GM23338 (cell line): Measurements from ENCODE around the gene FAM118B. TPM values are rescaled to one million over a fixed set of nuclear protein-coding genes. Genes with fewer than 3 reads are reported as not detected.

Experiments
- ATAC-seq: fragments of 200-7000 bp; cut with Tn5 transposase; 3 replicates; pipeline ENCODE4 v1.9.1; 2020
- DNase-seq: peaks from one replicate; pipeline ENCODE4 v3.0.0-alpha.2; 2015; ENCODE audit warnings: low spot score
- H2AFZ ChIP-seq: fragments of 200-600 bp; sonication (generic); 2 replicates; pipeline ENCODE4 v1.8.0; 2016; ENCODE audit warnings: antibody characterized with exemption, mild to moderate bottlenecking, moderate library complexity
- H3F3A ChIP-seq: fragments of 200-600 bp; sonication (generic); replicated peaks from 2 replicates; pipeline ENCODE4 v1.8.0; 2017; ENCODE audit warnings: antibody characterized with exemption, mixed run types, low read depth
- H3K27ac ChIP-seq: fragments of 200-600 bp; sonication (generic); 2 replicates; pipeline ENCODE4 v1.6.1; 2016; ENCODE audit warnings: low read depth
- H3K27me3 ChIP-seq: fragments of 200-600 bp; sonication (generic); 2 replicates; pipeline ENCODE4 v1.8.0; 2016; ENCODE audit warnings: mild to moderate bottlenecking, mixed run types, moderate library complexity; ENCODE audit not compliant: insufficient read depth
- H3K36me3 ChIP-seq: fragments of 200-600 bp; sonication (generic); 2 replicates; pipeline ENCODE4 v1.8.0; 2016; ENCODE audit warnings: mild to moderate bottlenecking; ENCODE audit not compliant: insufficient read depth
- H3K4me1 ChIP-seq: fragments of 200-600 bp; sonication (generic); 2 replicates; pipeline ENCODE4 v1.8.0; 2016; ENCODE audit warnings: mild to moderate bottlenecking, moderate library complexity; ENCODE audit not compliant: insufficient read depth
- H3K4me2 ChIP-seq: fragments of 200-600 bp; sonication (generic); 2 replicates; pipeline ENCODE4 v1.7.1; 2017; ENCODE audit warnings: mixed run types
- H3K4me3 ChIP-seq: fragments of 200-600 bp; sonication (generic); 2 replicates; pipeline ENCODE4 v1.6.1; 2016; ENCODE audit warnings: mixed run types
- H3K79me2 ChIP-seq: fragments of 200-600 bp; sonication (generic); replicated peaks from 2 replicates; pipeline ENCODE4 v1.8.0; 2017; ENCODE audit warnings: mild to moderate bottlenecking; ENCODE audit not compliant: insufficient read depth
- H3K9me2 ChIP-seq: fragments of 200-600 bp; sonication (generic); 2 replicates; pipeline ENCODE4 v1.8.0; 2017; ENCODE audit not compliant: insufficient read depth
- H4K20me1 ChIP-seq: fragments of 200-600 bp; sonication (generic); replicated peaks from 2 replicates; pipeline ENCODE4 v1.8.0; 2017; ENCODE audit warnings: mild to moderate bottlenecking; ENCODE audit not compliant: insufficient read depth
- H3K27ac Mint-ChIP-seq: 2 replicates; pipeline ENCODE4 v1.8.0; 2020; ENCODE audit warnings: inconsistent platforms, mild to moderate bottlenecking, moderate library complexity, mixed read lengths
- H3K27me3 Mint-ChIP-seq: 3 replicates; pipeline ENCODE4 v1.8.0; 2022; ENCODE audit warnings: low read depth, mild to moderate bottlenecking, moderate library complexity, mixed read lengths, inconsistent platforms; ENCODE audit not compliant: insufficient read depth, poor library complexity
- H3K36me3 Mint-ChIP-seq: 3 replicates; pipeline ENCODE4 v1.8.0; 2021; ENCODE audit warnings: low read depth, mild to moderate bottlenecking, inconsistent platforms, moderate library complexity, mixed read lengths
- H3K4me1 Mint-ChIP-seq: 3 replicates; pipeline ENCODE4 v1.8.0; 2020; ENCODE audit warnings: mild to moderate bottlenecking, inconsistent platforms, mixed read lengths
- H3K4me3 Mint-ChIP-seq: 3 replicates; pipeline ENCODE4 v1.8.0; 2021; ENCODE audit warnings: moderate library complexity, mild to moderate bottlenecking, inconsistent platforms, mixed read lengths
- H3K9me3 Mint-ChIP-seq: 3 replicates; pipeline ENCODE4 v1.8.0; 2020; ENCODE audit warnings: moderate library complexity, mild to moderate bottlenecking, inconsistent platforms, mixed read lengths
- CREB1 ChIP-seq: fragments of 250-450 bp; sonication (Bioruptor Pico); IDR thresholded peaks from 2 replicates; pipeline ENCODE4 v1.5.0; 2020; ENCODE audit warnings: low read depth, mild to moderate bottlenecking, moderate library complexity
- CTCF ChIP-seq, 2 experiments: fragments of 200-600 bp in 1 of 2; sonication (generic) in 1 of 2; conservative IDR thresholded peaks; 2 replicates each; pipeline versions ENCODE4 v1.5.1 to v1.6.1; 2016 to 2017; ENCODE audit warnings: antibody characterized with exemption in 2 of 2, low read depth in 2 of 2, mild to moderate bottlenecking in 2 of 2, moderate library complexity in 1 of 2
- ETS1 ChIP-seq: IDR thresholded peaks from 2 replicates; pipeline ENCODE4 v1.6.1; 2016; ENCODE audit warnings: antibody characterized with exemption
- EZH2phosphoT487 ChIP-seq: fragments of 200-600 bp; sonication (generic); IDR thresholded peaks from one replicate; pipeline ENCODE4 v1.8.1; 2018; ENCODE audit warnings: antibody characterized with exemption; ENCODE audit not compliant: unreplicated experiment
- NANOG ChIP-seq: IDR thresholded peaks from 2 replicates; pipeline ENCODE4 v1.6.1; 2016; ENCODE audit warnings: antibody characterized with exemption, borderline replicate concordance
- POLR2AphosphoS5 ChIP-seq: IDR thresholded peaks from 2 replicates; pipeline ENCODE4 v1.6.1; 2016; ENCODE audit warnings: antibody characterized with exemption, low read depth
- REST ChIP-seq: IDR thresholded peaks from one replicate; pipeline ENCODE4 v1.6.1; 2018; ENCODE audit warnings: antibody characterized with exemption; ENCODE audit not compliant: unreplicated experiment
- ZNF114 ChIP-seq: fragments of 250-450 bp; sonication (Bioruptor Pico); IDR thresholded peaks from 2 replicates; pipeline ENCODE4 v1.5.0; 2020; ENCODE audit warnings: mild to moderate bottlenecking, moderate library complexity
- ZNF331 ChIP-seq: fragments of 250-450 bp; sonication (Bioruptor Pico); IDR thresholded peaks from 2 replicates; pipeline ENCODE4 v1.5.0; 2020; ENCODE audit warnings: low read depth, mild to moderate bottlenecking, moderate library complexity
- polyA plus RNA-seq: library from polyadenylated mRNA; unstranded; fragments of >200 nt; fragmentation: Nextera tagmentation; extraction: Ambion mirVana; gene quantifications from 2 replicates; pipeline ENCODE4 v1.2.1, GENCODE V29; 2016
- total RNA-seq: library from RNA; depleted of rRNA; stranded (reverse); fragments of >200 nt; shearing (Covaris generic); gene quantifications from 2 replicates; pipeline ENCODE4 v1.2.3, GENCODE V29; 2014

Gene FAM118B
- total and polyA plus RNA-seq, 2 experiments from 2014 or later, result 33.7 to 43.4 TPM

GRCh38 chr11:126267650-126268049, 56.1 kb downstream of the FAM118B start (continued):
- no peak for TF ChIP-seq ETS1
- TF ChIP-seq CTCF (conservative IDR thresholded peaks at IDR 0.05; ENCODE audit: low read depth in 2 of 2), result no peak
- no peak for TF ChIP-seq NANOG
- TF ChIP-seq CREB1 (CRISPR knock-in tag), result no peak
- TF ChIP-seq POLR2AphosphoS5, result no peak
- no peak for TF ChIP-seq EZH2phosphoT487
- TF ChIP-seq REST, result no peak
- TF ChIP-seq ZNF114, result no peak

GRCh38 chr11:126268361-126268707, 56.8 kb downstream of the FAM118B start:
- peaks cover 9% of the 10 kb centered on the region; the same call in 1 of the 2 replicates for H3K4me1 ChIP-seq
- no peak overlapping the region; the same call in 1 of the 2 replicates for H2AFZ ChIP-seq
- peaks cover 38% of the 10 kb centered on the region for H3K79me2 ChIP-seq
- peak overlapping the region; percentile 82 for H3K4me2 ChIP-seq
- peaks cover 12% of the 10 kb centered on the region for H3K4me1 Mint-ChIP-seq
- no peaks in the 10 kb centered on the region for H3K27me3 ChIP-seq
- peak overlapping the region; percentile 99 for H3K27ac Mint-ChIP-seq
- H3K9me3 Mint-ChIP-seq, result no peaks in the 10 kb centered on the region
- H3K27me3 Mint-ChIP-seq, result peaks cover 13% of the 10 kb centered on the region
- peak; percentile 52 for ATAC-seq
- no peaks in the 10 kb centered on the region for H4K20me1 ChIP-seq
- peaks cover 27% of the 10 kb centered on the region; the same call in 1 of the 2 replicates for H3F3A ChIP-seq
- no peaks in the 10 kb centered on the region for H3K9me2 ChIP-seq
- peaks cover 31% of the 10 kb centered on the region for H3K36me3 ChIP-seq
- H3K36me3 Mint-ChIP-seq, result peaks cover 66% of the 10 kb centered on the region
- TF ChIP-seq ZNF331, result no peak
- TF ChIP-seq CTCF (conservative IDR thresholded peaks at IDR 0.05; ENCODE audit: low read depth in 2 of 2), result no peak
- no peak for TF ChIP-seq EZH2phosphoT487
- peak overlapping the region; percentile 70 for H3K4me3 ChIP-seq
- peak; percentile 55 for DNase-seq
- H3K27ac ChIP-seq, result peak overlapping the region; percentile 95
- H3K4me3 Mint-ChIP-seq, result peak overlapping the region; percentile 96
